ENCODE data around the gene TCEAL1.

GRCh38 chrX:103586314-103586646, 42.5 kb upstream of the TCEAL1 start:
- TF ChIP-seq POLR2AphosphoS5 (IDR thresholded peaks at IDR 0.05): no peak
- TF ChIP-seq CTCF (IDR thresholded peaks at IDR 0.05): no peak
